Stimulated activated memory B cell treated with anti-CD40 and anti-IgM and Interleukin-4, amounts not matched to agents 10 μg/mL and 1 μg/mL and 100 μg/mL, for 72 hours (primary cell): ENCODE data around the gene FHL2.
"Not testable (repeated sequence)": the region's sequence is repeated elsewhere in the genome, so short reads cannot be mapped to it uniquely, and the experiment has no call there.

Experiments
- ATAC-seq: fragments of 150-1000 bp; cut with Tn5 transposase; 2 replicates; pipeline ENCODE4 v1.10.0; 2021
- H3K27ac Mint-ChIP-seq: one replicate; pipeline ENCODE4 v1.8.0; 2022; ENCODE audit warnings: mild to moderate bottlenecking, mixed read lengths
- H3K27me3 Mint-ChIP-seq: one replicate; pipeline ENCODE4 v1.8.0; 2022; ENCODE audit warnings: mixed read lengths
- H3K36me3 Mint-ChIP-seq: one replicate; pipeline ENCODE4 v1.8.0; 2022; ENCODE audit warnings: mixed read lengths
- H3K4me1 Mint-ChIP-seq: one replicate; pipeline ENCODE4 v1.8.0; 2022; ENCODE audit warnings: mixed read lengths
- H3K4me3 Mint-ChIP-seq: one replicate; pipeline ENCODE4 v1.8.0; 2022; ENCODE audit warnings: mild to moderate bottlenecking, moderate library complexity, mixed read lengths
- H3K9me3 Mint-ChIP-seq: one replicate; pipeline ENCODE4 v1.8.0; 2022; ENCODE audit warnings: mixed read lengths

FHL2 gene

GRCh38 chr2:105428387-105429018, 29.7 kb upstream of the FHL2 start:
- no peak for ATAC-seq
- H3K4me3 Mint-ChIP-seq = no peak overlapping the region
- peaks cover 7% of the 10 kb centered on the region for H3K9me3 Mint-ChIP-seq
- no peaks in the 10 kb centered on the region for H3K4me1 Mint-ChIP-seq
- no peaks in the 10 kb centered on the region for H3K36me3 Mint-ChIP-seq
- no peak overlapping the region for H3K27ac Mint-ChIP-seq
- H3K27me3 Mint-ChIP-seq = peaks cover 51% of the 10 kb centered on the region

- H3K36me3 Mint-ChIP-seq = no peaks in the 10 kb centered on the region
- no peak overlapping the region for H3K4me3 Mint-ChIP-seq
- ATAC-seq = no peak
- H3K4me1 Mint-ChIP-seq = no peaks in the 10 kb centered on the region
- H3K9me3 Mint-ChIP-seq = peaks cover 9% of the 10 kb centered on the region
- peaks cover 61% of the 10 kb centered on the region for H3K27me3 Mint-ChIP-seq
- H3K27ac Mint-ChIP-seq = no peak overlapping the region
Measured at GRCh38 chr2:105427485-105427884, 28.6 kb upstream of the FHL2 start.

- Mint-ChIP-seq H3K36me3 (no peaks in the 10 kb centered on the region), H3K4me3 (no peak overlapping the region), H3K9me3 (peaks cover 9% of the 10 kb centered on the region), H3K27ac (no peak overlapping the region), H3K27me3 (peaks cover 69% of the 10 kb centered on the region), H3K4me1 (no peaks in the 10 kb centered on the region)
- no peak for ATAC-seq
Measured at GRCh38 chr2:105426626-105427292, 27.9 kb upstream of the FHL2 start.

- ATAC-seq = no peak
- H3K27me3 Mint-ChIP-seq = peaks cover 73% of the 10 kb centered on the region
- H3K4me1 Mint-ChIP-seq = no peaks in the 10 kb centered on the region
- H3K36me3 Mint-ChIP-seq = no peaks in the 10 kb centered on the region
- no peak overlapping the region for H3K27ac Mint-ChIP-seq
- no peak overlapping the region for H3K4me3 Mint-ChIP-seq
- peaks cover 5% of the 10 kb centered on the region for H3K9me3 Mint-ChIP-seq
Measured at GRCh38 chr2:105425936-105426625, 27.2 kb upstream of the FHL2 start.

DNA sequence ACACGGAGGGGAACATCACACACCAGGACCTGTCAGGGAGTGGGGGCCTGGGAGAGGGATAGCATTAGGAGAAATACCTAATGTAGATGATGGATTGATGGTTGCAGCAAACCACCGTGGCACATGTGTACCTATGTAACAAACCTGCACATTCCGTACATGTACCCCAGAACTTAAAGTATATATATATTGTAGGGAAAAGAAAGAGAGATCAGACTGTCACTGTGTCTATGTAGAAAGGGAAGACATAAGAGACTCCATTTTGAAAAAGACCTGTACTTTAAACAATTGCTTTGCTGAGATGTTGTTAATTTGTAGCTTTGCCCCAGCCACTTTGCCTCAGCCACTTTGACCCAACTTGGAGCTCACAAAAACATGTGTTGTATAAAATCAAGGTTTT, 26.0 kb upstream of the FHL2 start:
- peaks cover 85% of the 10 kb centered on the region for H3K27me3 Mint-ChIP-seq
- not testable (repeated sequence) for H3K4me3 Mint-ChIP-seq, ATAC-seq, H3K9me3 Mint-ChIP-seq, H3K4me1 Mint-ChIP-seq, H3K36me3 Mint-ChIP-seq, H3K27ac Mint-ChIP-seq

GRCh38 chr2:105422801-105423200, 23.9 kb upstream of the FHL2 start:
- Mint-ChIP-seq H3K4me3 (no peak overlapping the region), H3K27me3 (peaks cover 73% of the 10 kb centered on the region)

GRCh38 chr2:105421053-105421452, 22.2 kb upstream of the FHL2 start:
- Mint-ChIP-seq H3K4me1 (no peaks in the 10 kb centered on the region), H3K27me3 (peaks cover 66% of the 10 kb centered on the region)

More at GRCh38 chr2:105422801-105423200, 23.9 kb upstream of the FHL2 start:
- no peak for ATAC-seq
- Mint-ChIP-seq H3K9me3 (peaks cover 9% of the 10 kb centered on the region), H3K27ac (no peak overlapping the region), H3K4me1 (no peaks in the 10 kb centered on the region), H3K36me3 (no peaks in the 10 kb centered on the region)

DNA sequence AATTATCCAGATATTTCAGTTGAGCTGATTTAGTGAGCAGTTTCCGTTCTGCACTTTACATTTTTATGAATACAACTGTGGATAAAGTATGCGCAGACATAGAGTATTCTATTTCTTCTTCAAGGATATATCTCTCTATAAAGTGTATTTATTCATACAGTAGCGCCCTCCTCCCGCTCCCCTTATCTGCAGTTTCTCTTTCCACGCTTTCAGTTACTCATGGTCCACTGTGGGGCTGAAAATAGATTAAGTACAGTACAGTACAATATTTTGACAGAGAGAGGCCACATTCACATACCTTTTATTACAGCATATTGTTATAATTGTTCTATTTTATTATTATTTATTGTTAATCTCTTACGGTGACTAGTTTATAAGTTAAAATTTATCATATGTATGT, 19.7 kb upstream of the FHL2 start:
- H3K4me3 Mint-ChIP-seq = no peak overlapping the region
- H3K27me3 Mint-ChIP-seq = peaks cover 55% of the 10 kb centered on the region
- no peaks in the 10 kb centered on the region for H3K36me3 Mint-ChIP-seq
- no peak for ATAC-seq
- H3K27ac Mint-ChIP-seq = no peak overlapping the region
- no peaks in the 10 kb centered on the region for H3K4me1 Mint-ChIP-seq
- H3K9me3 Mint-ChIP-seq = peaks cover 6% of the 10 kb centered on the region

More at GRCh38 chr2:105421053-105421452, 22.2 kb upstream of the FHL2 start:
- no peak for ATAC-seq
- no peak overlapping the region for H3K4me3 Mint-ChIP-seq
- peaks cover 9% of the 10 kb centered on the region for H3K9me3 Mint-ChIP-seq
- no peak overlapping the region for H3K27ac Mint-ChIP-seq
- no peaks in the 10 kb centered on the region for H3K36me3 Mint-ChIP-seq

DNA sequence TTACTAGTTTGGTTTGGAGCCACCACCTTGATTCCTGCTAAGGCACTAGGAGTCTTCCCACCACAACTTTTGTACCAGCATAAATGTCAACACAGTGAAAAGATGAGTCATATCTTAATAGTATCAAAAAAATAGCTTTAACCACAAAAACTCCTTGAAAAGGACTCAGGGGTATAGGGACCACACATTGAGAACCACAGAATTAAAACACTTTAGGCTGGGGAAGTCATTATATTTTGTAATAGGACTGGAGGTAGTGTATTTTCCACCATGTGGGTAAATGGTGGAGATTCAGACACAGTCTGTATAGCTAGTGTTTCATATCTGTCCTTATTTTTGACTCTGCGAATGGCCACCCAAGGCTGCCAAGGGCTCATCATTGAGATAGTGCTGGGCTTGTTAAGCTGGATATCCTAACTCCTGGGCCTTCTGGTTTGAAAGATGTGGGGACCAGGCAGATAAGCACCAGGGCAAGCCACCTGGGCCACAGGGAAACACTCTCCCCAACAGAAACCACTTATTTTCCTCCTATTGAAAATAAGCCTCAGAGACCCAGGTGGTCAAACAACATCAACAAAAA, 19.1 kb upstream of the FHL2 start:
- H3K4me3 Mint-ChIP-seq = no peak overlapping the region
- peaks cover 51% of the 10 kb centered on the region for H3K27me3 Mint-ChIP-seq
- peaks cover 3% of the 10 kb centered on the region for H3K4me1 Mint-ChIP-seq
- no peak overlapping the region for H3K27ac Mint-ChIP-seq
- no peak for ATAC-seq
- H3K36me3 Mint-ChIP-seq = no peaks in the 10 kb centered on the region
- peaks cover 4% of the 10 kb centered on the region for H3K9me3 Mint-ChIP-seq

GRCh38 chr2:105416156-105416555, 17.3 kb upstream of the FHL2 start:
- H3K36me3 Mint-ChIP-seq = no peaks in the 10 kb centered on the region
- peaks cover 12% of the 10 kb centered on the region for H3K4me1 Mint-ChIP-seq
- peaks cover 48% of the 10 kb centered on the region for H3K27me3 Mint-ChIP-seq
- no peak for ATAC-seq
- no peak overlapping the region for H3K4me3 Mint-ChIP-seq
- peaks cover 4% of the 10 kb centered on the region for H3K9me3 Mint-ChIP-seq
- H3K27ac Mint-ChIP-seq = no peak overlapping the region

DNA sequence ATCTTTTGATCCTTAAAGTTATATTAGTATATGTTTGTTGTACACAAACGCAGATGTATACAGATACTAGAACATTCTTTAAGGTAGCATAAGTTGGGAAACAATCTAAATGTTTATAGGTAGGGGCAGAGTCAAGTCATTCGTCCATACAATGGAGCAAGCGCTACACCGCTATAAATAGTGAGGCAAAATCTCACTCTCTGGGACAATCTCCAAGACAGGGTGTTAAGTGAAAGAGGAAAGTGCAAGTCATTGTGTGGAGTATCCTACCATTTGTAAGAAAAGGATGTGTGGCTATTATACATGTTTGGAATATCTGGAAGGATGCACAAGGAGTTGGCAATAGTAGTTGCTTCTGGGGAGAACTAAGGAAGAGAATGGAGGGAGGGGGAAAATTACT, 16.2 kb upstream of the FHL2 start:
- Mint-ChIP-seq H3K4me1 (peaks cover 12% of the 10 kb centered on the region), H3K9me3 (peaks cover under 1% of the 10 kb centered on the region), H3K27me3 (peaks cover 36% of the 10 kb centered on the region), H3K36me3 (no peaks in the 10 kb centered on the region), H3K4me3 (no peak overlapping the region), H3K27ac (no peak overlapping the region)
- no peak for ATAC-seq

- H3K4me3 Mint-ChIP-seq = no peak overlapping the region
- peaks cover 45% of the 10 kb centered on the region for H3K27me3 Mint-ChIP-seq
- H3K27ac Mint-ChIP-seq = no peak overlapping the region
Measured at GRCh38 chr2:105413206-105413605, 14.4 kb upstream of the FHL2 start.

DNA sequence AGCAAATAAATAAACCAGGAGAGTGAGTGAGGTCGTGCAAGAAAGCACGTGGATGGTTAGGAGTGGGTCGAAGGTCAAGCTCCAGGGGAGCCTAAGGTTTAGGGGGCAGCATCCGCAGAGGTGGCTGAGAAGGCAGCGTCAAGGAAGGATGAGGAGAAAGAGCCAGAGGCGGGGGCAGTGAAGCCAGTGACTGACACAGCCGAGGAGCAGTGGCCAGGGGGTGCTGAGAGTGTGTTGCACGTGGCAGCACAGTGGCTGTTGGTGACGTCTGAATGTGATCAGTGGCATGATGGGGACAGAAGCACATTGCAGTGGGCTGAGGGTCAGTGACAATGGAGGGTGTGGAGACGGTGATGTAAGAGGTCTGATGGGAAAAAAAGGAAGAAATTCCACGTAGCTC, 13.7 kb upstream of the FHL2 start:
- no peak overlapping the region for H3K4me3 Mint-ChIP-seq
- H3K4me1 Mint-ChIP-seq = peaks cover 12% of the 10 kb centered on the region
- ATAC-seq = no peak
- H3K27ac Mint-ChIP-seq = no peak overlapping the region
- H3K9me3 Mint-ChIP-seq = no peaks in the 10 kb centered on the region
- no peaks in the 10 kb centered on the region for H3K36me3 Mint-ChIP-seq
- peaks cover 45% of the 10 kb centered on the region for H3K27me3 Mint-ChIP-seq

More at GRCh38 chr2:105413206-105413605, 14.4 kb upstream of the FHL2 start:
- no peak for ATAC-seq
- no peaks in the 10 kb centered on the region for H3K9me3 Mint-ChIP-seq
- peaks cover 12% of the 10 kb centered on the region for H3K4me1 Mint-ChIP-seq
- no peaks in the 10 kb centered on the region for H3K36me3 Mint-ChIP-seq

GRCh38 chr2:105411720-105412407, 13.0 kb upstream of the FHL2 start:
- Mint-ChIP-seq H3K27ac (no peak overlapping the region), H3K27me3 (peaks cover 38% of the 10 kb centered on the region), H3K9me3 (no peaks in the 10 kb centered on the region), H3K4me3 (no peak overlapping the region), H3K36me3 (no peaks in the 10 kb centered on the region), H3K4me1 (peaks cover 12% of the 10 kb centered on the region)
- ATAC-seq = no peak

- Mint-ChIP-seq H3K4me1 (peaks cover 12% of the 10 kb centered on the region), H3K27me3 (peaks cover 45% of the 10 kb centered on the region), H3K4me3 (no peak overlapping the region), H3K27ac (no peak overlapping the region), H3K9me3 (no peaks in the 10 kb centered on the region), H3K36me3 (no peaks in the 10 kb centered on the region)
- no peak for ATAC-seq
Measured at GRCh38 chr2:105410554-105410953, 11.7 kb upstream of the FHL2 start.
